Measurements from ENCODE around the gene NUDT1. TPM values are rescaled to one million over a fixed set of nuclear protein-coding genes. Genes with fewer than 3 reads are reported as not detected.

NUDT1 gene
- total RNA-seq, 1 experiment from 2014 or later, result 84.7 TPM

DNA sequence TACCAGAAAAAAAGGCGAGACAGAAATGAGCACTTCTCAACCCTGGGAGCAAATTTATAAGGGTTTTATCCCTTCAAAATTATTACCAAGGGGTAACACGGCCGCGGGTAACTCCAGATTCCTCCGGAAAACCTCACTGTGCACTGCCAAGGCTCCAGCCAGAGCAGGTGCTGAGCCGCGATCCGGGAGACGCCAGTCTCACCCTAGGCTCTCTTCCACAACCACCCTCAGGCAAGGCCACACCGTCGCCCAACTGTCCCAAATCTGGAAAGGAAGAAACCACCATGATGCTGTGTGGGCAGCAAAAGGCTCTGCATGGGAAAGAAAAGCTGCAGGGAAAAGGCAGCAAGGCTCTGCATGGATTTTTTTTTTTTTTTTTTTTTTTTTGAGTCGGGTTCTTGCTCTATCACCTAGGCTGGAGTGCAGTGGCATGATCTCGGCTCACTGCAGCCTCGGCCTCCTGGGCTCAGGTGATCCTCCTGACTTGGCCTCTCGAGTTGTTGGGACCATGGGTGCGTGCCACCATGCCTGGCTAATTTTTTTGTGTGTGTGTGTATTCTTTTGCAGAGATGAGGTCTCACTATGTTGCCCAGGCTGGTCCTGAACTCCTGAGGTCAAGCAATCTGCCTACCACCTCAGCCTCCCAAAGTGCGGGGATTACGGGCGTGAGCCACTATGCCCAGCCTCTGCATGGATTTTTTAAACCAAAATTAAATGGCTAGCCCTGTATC, 48.3 kb upstream of the NUDT1 start:
- WGBS (ENCODE audit: extremely low coverage, insufficient read length, low lambda C conversion rate), result no CpG with 5 or more reads among the region's 19 CpGs
- no peak overlapping the region for H3K56ac ChIP-seq (ENCODE audit: insufficient read length, low read depth, low read length)

More for the DNA sequence above, 48.3 kb upstream of the NUDT1 start:
- no peak overlapping the region for H4K8ac ChIP-seq (replicated peaks; ENCODE audit: insufficient read length, low read depth, low read length)
- no peak overlapping the region for H2BK20ac ChIP-seq (ENCODE audit: low read depth, low read length, poor library complexity, severe bottlenecking)
- no peak overlapping the region for H3K4me2 ChIP-seq (ENCODE audit: insufficient read depth, insufficient read length, low read length)
- no peaks in the 10 kb centered on the region for H4K20me1 ChIP-seq (ENCODE audit: control insufficient read depth, insufficient read depth, insufficient read length)
- no peaks in the 10 kb centered on the region for H3K23me2 ChIP-seq (ENCODE audit: insufficient read length, low read depth, low read length, poor library complexity, severe bottlenecking)
- H3T11ph ChIP-seq (ENCODE audit: low read length), result no peak overlapping the region
- no peak overlapping the region for H2BK15ac ChIP-seq (ENCODE audit: low read depth, low read length)
- no peak overlapping the region for H2BK5ac ChIP-seq (ENCODE audit: insufficient read length, low read length)
- H3K4me1 ChIP-seq (ENCODE audit: insufficient read depth, low read length), result no peaks in the 10 kb centered on the region
- no peaks in the 10 kb centered on the region for H3K9me3 ChIP-seq (ENCODE audit: control insufficient read depth, low read depth, low read length)
- H3K4me3 Mint-ChIP-seq, result no peak overlapping the region
- H3K4ac ChIP-seq (ENCODE audit: low read depth, low read length), result no peak overlapping the region
- peaks cover 47 to 64% (median 49%) of the 10 kb centered on the region in 3 experiments for H3K36me3 Mint-ChIP-seq (ENCODE audit: insufficient read depth in 1 of 3, low read depth in 3 of 3)
- no peak overlapping the region for H3K27ac ChIP-seq (ENCODE audit: insufficient read length, low read depth, low read length)
- no peak overlapping the region for H4K91ac ChIP-seq (ENCODE audit: insufficient read length, low read depth, low read length)
- H3K27me3 ChIP-seq (ENCODE audit: insufficient read depth, low read length), result no peaks in the 10 kb centered on the region; the same call in 1 of the 2 replicates
- no peaks in the 10 kb centered on the region for H3K4me1 Mint-ChIP-seq
- H3K18ac ChIP-seq (ENCODE audit: insufficient read length, low read depth, low read length), result no peak overlapping the region
- peak overlapping the region in 1 of 3 experiments; percentile 40; a peak in 1 of 7 replicates for H3K27ac Mint-ChIP-seq
- no peak overlapping the region for H2AFZ ChIP-seq (ENCODE audit: low read length)
- H2AK5ac ChIP-seq (ENCODE audit: insufficient read length, low read length), result no peak overlapping the region
- TF ChIP-seq, protein P1, sequence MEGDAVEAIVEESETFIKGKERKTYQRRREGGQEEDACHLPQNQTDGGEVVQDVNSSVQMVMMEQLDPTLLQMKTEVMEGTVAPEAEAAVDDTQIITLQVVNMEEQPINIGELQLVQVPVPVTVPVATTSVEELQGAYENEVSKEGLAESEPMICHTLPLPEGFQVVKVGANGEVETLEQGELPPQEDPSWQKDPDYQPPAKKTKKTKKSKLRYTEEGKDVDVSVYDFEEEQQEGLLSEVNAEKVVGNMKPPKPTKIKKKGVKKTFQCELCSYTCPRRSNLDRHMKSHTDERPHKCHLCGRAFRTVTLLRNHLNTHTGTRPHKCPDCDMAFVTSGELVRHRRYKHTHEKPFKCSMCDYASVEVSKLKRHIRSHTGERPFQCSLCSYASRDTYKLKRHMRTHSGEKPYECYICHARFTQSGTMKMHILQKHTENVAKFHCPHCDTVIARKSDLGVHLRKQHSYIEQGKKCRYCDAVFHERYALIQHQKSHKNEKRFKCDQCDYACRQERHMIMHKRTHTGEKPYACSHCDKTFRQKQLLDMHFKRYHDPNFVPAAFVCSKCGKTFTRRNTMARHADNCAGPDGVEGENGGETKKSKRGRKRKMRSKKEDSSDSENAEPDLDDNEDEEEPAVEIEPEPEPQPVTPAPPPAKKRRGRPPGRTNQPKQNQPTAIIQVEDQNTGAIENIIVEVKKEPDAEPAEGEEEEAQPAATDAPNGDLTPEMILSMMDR (conservative IDR thresholded peaks at IDR 0.05), result no peak
- H3K14ac ChIP-seq (ENCODE audit: insufficient read depth, low read length), result no peak overlapping the region
- DNase-seq, result no peak
- H3K23ac ChIP-seq (ENCODE audit: insufficient read length, low read depth, low read length), result no peak overlapping the region
- H3K79me2 ChIP-seq (ENCODE audit: insufficient read depth, low read length), result no peaks in the 10 kb centered on the region; the same call in 1 of the 2 replicates
- no peaks in the 10 kb centered on the region for H3K79me1 ChIP-seq (ENCODE audit: insufficient read depth, low read depth, low read length, poor library complexity, severe bottlenecking)
- no peak overlapping the region for H2BK12ac ChIP-seq (ENCODE audit: insufficient read length, low read depth, low read length)
- peaks cover 7 to 18% of the 10 kb centered on the region in 2 experiments; a peak in 4 of 5 replicates for H3K9me3 Mint-ChIP-seq
- H4K5ac ChIP-seq (ENCODE audit: insufficient read length, low read depth, low read length), result no peak overlapping the region
- no peaks in the 10 kb centered on the region for H3K27me3 Mint-ChIP-seq (ENCODE audit: low read depth)
- H3K9ac ChIP-seq (ENCODE audit: extremely low read depth, insufficient read length, low read length), result no peak overlapping the region
- no peak overlapping the region for H2BK120ac ChIP-seq (ENCODE audit: low read depth, low read length, poor library complexity, severe bottlenecking)
